ENCODE measurements around the gene OSBPL3.

GRCh38 chr7:24911213-24911603, 68.8 kb downstream of the OSBPL3 start:
- TF ChIP-seq ZBTB43 (CRISPR knock-in tag; IDR thresholded peaks at IDR 0.05) (no peak), CTCF (IDR thresholded peaks at IDR 0.05) (no peak), E2F5 (CRISPR knock-in tag; IDR thresholded peaks at IDR 0.05) (no peak), MLX (CRISPR knock-in tag; IDR thresholded peaks at IDR 0.05) (no peak), ZNF512 (CRISPR knock-in tag; IDR thresholded peaks at IDR 0.05; ENCODE audit: borderline replicate concordance) (no peak), HMGXB4 (CRISPR knock-in tag; IDR thresholded peaks at IDR 0.05) (no peak), ZNF532 (CRISPR knock-in tag; IDR thresholded peaks at IDR 0.05; ENCODE audit: borderline replicate concordance) (no peak), FOXP1 (CRISPR knock-in tag; IDR thresholded peaks at IDR 0.05; ENCODE audit: borderline replicate concordance) (no peak), TEAD1 (CRISPR knock-in tag; IDR thresholded peaks at IDR 0.05) (no peak), ZNF317 (CRISPR knock-in tag; IDR thresholded peaks at IDR 0.05; ENCODE audit: borderline replicate concordance, low read depth) (no peak), FOXP4 (CRISPR knock-in tag; IDR thresholded peaks at IDR 0.05) (no peak)
